Measurements from ENCODE around the gene MIS18BP1. TPM values are rescaled to one million over a fixed set of nuclear protein-coding genes. Genes with fewer than 3 reads are reported as not detected.

The MIS18BP1 gene
- total RNA-seq, 1 experiment from 2014 or later: 21.1 TPM

DNA sequence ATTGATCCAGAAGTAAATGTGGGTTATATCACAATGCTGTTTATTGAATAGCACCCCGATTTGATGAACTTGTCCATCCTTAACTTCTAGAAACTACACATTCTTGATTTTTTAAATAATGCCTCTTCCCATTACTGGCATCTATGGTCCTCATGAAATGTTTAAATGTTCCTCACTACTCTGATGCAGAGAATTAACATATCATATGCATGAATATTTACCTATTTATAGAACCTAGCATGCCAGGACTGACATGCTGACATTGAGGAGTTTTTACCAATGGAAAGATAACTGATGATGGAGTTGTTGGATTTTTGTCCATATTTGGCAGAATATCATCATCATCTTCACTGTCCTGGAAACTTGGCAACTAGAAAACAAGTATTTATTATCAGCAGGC lies 42.8 kb downstream of the MIS18BP1 start:
- TF ChIP-seq, protein P1, sequence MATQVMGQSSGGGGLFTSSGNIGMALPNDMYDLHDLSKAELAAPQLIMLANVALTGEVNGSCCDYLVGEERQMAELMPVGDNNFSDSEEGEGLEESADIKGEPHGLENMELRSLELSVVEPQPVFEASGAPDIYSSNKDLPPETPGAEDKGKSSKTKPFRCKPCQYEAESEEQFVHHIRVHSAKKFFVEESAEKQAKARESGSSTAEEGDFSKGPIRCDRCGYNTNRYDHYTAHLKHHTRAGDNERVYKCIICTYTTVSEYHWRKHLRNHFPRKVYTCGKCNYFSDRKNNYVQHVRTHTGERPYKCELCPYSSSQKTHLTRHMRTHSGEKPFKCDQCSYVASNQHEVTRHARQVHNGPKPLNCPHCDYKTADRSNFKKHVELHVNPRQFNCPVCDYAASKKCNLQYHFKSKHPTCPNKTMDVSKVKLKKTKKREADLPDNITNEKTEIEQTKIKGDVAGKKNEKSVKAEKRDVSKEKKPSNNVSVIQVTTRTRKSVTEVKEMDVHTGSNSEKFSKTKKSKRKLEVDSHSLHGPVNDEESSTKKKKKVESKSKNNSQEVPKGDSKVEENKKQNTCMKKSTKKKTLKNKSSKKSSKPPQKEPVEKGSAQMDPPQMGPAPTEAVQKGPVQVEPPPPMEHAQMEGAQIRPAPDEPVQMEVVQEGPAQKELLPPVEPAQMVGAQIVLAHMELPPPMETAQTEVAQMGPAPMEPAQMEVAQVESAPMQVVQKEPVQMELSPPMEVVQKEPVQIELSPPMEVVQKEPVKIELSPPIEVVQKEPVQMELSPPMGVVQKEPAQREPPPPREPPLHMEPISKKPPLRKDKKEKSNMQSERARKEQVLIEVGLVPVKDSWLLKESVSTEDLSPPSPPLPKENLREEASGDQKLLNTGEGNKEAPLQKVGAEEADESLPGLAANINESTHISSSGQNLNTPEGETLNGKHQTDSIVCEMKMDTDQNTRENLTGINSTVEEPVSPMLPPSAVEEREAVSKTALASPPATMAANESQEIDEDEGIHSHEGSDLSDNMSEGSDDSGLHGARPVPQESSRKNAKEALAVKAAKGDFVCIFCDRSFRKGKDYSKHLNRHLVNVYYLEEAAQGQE (IDR thresholded peaks at IDR 0.05; ENCODE audit: insufficient read depth in 1 of 2, low read depth in 2 of 2, low read length in 1 of 2): no peak
- no peak for TF ChIP-seq POLR2AphosphoS5 (IDR thresholded peaks at IDR 0.05; ENCODE audit: low read depth, low read length)
- TF ChIP-seq, protein P2, sequence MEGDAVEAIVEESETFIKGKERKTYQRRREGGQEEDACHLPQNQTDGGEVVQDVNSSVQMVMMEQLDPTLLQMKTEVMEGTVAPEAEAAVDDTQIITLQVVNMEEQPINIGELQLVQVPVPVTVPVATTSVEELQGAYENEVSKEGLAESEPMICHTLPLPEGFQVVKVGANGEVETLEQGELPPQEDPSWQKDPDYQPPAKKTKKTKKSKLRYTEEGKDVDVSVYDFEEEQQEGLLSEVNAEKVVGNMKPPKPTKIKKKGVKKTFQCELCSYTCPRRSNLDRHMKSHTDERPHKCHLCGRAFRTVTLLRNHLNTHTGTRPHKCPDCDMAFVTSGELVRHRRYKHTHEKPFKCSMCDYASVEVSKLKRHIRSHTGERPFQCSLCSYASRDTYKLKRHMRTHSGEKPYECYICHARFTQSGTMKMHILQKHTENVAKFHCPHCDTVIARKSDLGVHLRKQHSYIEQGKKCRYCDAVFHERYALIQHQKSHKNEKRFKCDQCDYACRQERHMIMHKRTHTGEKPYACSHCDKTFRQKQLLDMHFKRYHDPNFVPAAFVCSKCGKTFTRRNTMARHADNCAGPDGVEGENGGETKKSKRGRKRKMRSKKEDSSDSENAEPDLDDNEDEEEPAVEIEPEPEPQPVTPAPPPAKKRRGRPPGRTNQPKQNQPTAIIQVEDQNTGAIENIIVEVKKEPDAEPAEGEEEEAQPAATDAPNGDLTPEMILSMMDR (IDR thresholded peaks at IDR 0.05): no peak
- H3K4me1 ChIP-seq (ENCODE audit: control insufficient read depth, insufficient read depth, low read length): no peaks in the 10 kb centered on the region
- H3K9me3 ChIP-seq (ENCODE audit: control insufficient read depth, insufficient read depth, low read depth, low read length): no peaks in the 10 kb centered on the region
- no peak overlapping the region for H3K27ac ChIP-seq (ENCODE audit: low read length)
- peaks cover 4% of the 10 kb centered on the region for H3K36me3 ChIP-seq (ENCODE audit: control insufficient read depth, insufficient read depth, low read length)
- DNase-seq (ENCODE audit: low read depth, low spot score) (no peak), ATAC-seq (no peak)
- CTCF ChIA-PET: no interaction called here
- H3K27me3 ChIP-seq (ENCODE audit: control insufficient read depth, insufficient read depth, low read length): no peaks in the 10 kb centered on the region
- in situ Hi-C loops (cut with HindIII; ENCODE audit: low pct_unique_long_range_greater_than_20kb, low sequenced_read_pairs): no loop called here
- intact Hi-C loops (cut with micrococcal nuclease; ENCODE audit: unreplicated experiment): no loop called here
- H3K4me3 ChIP-seq (ENCODE audit: low read depth in 2 of 2, low read length in 2 of 2): no peak overlapping the region
- POLR2A ChIA-PET: no interaction called here
- BruUV-seq (replicated peaks): no TSS peak

DNA sequence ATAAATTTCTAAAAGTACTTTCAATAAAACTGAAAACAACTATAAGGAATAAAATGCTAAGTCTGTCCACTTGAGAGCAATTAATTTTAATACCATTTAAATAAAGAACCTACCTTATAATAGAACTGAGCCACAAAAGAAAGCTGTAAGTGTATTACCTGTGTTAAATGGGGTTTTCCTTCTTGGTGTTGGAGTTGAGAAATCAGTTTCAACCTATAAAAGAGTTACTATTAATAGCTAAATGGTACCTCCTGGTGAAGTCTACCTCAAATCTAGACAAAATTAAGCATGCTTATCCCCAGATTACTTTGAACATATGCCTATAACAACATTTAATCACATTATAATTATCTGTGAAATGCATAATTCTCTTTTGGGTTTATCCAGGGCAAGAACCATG lies 48.8 kb downstream of the MIS18BP1 start:
- TF ChIP-seq, protein P1 (IDR thresholded peaks at IDR 0.05; ENCODE audit: insufficient read depth in 1 of 2, low read depth in 2 of 2, low read length in 1 of 2): no peak
- TF ChIP-seq, protein P2 (IDR thresholded peaks at IDR 0.05): no peak
- no peak for TF ChIP-seq POLR2AphosphoS5 (IDR thresholded peaks at IDR 0.05; ENCODE audit: low read depth, low read length)
- TF ChIP-seq SIN3A (IDR thresholded peaks at IDR 0.05; ENCODE audit: borderline replicate concordance, insufficient read depth, low read depth, low read length): no peak
- no peak for TF ChIP-seq TCF7L2 (IDR thresholded peaks at IDR 0.05; ENCODE audit: low read depth, low read length)
- BruUV-seq (replicated peaks): no TSS peak
- no peak for ATAC-seq
- POLR2A ChIA-PET: no interaction called here
- in situ Hi-C loops (cut with HindIII; ENCODE audit: low pct_unique_long_range_greater_than_20kb, low sequenced_read_pairs): no loop called here
- Histone ChIP-seq H3K27ac (ENCODE audit: low read length) (no peak overlapping the region), H3K9me3 (ENCODE audit: control insufficient read depth, insufficient read depth, low read depth, low read length) (no peaks in the 10 kb centered on the region), H3K27me3 (ENCODE audit: control insufficient read depth, insufficient read depth, low read length) (no peaks in the 10 kb centered on the region), H3K4me3 (ENCODE audit: low read depth in 2 of 2, low read length in 2 of 2) (no peak overlapping the region), H3K4me1 (ENCODE audit: control insufficient read depth, insufficient read depth, low read length) (no peaks in the 10 kb centered on the region), H3K36me3 (ENCODE audit: control insufficient read depth, insufficient read depth, low read length) (peaks cover 6% of the 10 kb centered on the region)
- intact Hi-C loops (cut with micrococcal nuclease; ENCODE audit: unreplicated experiment): no loop called here
- no peak for DNase-seq (ENCODE audit: low read depth, low spot score)
- CTCF ChIA-PET: no interaction called here
